ENCODE measurements around the gene MSGN1. TPM values are rescaled to one million over a fixed set of nuclear protein-coding genes. Genes with fewer than 3 reads are reported as not detected.
A peak's percentile ranks its signal among the peaks of the same experiment; 100 is the strongest.

The MSGN1 gene
- total and polyA plus RNA-seq, 2 of the 4 experiments (the other 2 are of a cell fraction) = not detected

DNA sequence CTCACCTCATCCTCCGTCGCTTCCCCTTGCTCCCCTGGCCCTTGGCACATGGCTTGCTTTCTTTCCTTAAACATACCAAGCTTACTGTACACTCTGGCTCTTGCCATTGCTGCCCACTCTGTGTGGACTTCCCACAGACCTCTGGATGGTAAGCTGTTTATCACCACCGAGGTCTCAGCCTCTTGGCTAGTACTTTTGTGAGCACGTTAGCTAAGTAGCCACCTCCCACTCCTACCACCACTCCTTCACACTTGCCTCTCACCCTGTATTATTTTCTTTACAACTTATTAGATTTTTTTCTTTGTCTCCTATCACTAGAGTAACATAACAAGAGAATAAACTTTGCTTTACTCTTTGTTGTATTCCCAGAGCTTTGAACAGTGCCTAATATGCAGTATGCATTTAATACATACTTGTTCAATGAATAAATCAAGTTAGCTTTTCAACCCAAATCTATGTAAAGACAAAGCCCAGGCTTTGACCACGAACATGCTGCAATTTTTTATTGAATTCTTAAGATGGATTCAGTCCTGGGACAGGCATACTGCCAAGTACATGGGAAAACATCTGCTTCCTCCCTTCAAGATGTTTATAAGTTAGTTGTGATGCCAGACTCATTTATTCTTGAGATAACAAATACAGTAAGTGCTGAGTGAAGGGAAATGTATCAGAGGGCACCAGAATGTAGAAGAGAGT, 25.0 kb upstream of the MSGN1 start:
- dilution Hi-C loops (cut with HindIII; ENCODE audit: low sequenced_read_pairs, unreplicated experiment) (no loop called here), in situ Hi-C loops (cut with MboI; ENCODE audit: low sequenced_read_pairs) (no loop called here), intact Hi-C loops (cut with micrococcal nuclease) (no loop called here)
- Histone ChIP-seq H3K4me1 (ENCODE audit: control insufficient read depth, insufficient read depth, low read length) (peaks cover 6% of the 10 kb centered on the region), H3K18ac (ENCODE audit: low read depth, low read length) (no peak overlapping the region), H3K27me3 (ENCODE audit: control insufficient read depth, insufficient read depth, low read length) (0 out of 2 replicates have a peak, but pooled peaks cover 3% of the 10 kb centered on the region), H3K9me1 (ENCODE audit: insufficient read depth, low read length) (peaks cover 7% of the 10 kb centered on the region), H2BK120ac (ENCODE audit: low read depth, low read length) (no peak overlapping the region), H2AFZ (replicated peaks; ENCODE audit: low read length, poor library complexity) (peak overlapping the region; percentile 17), H3K4ac (ENCODE audit: low read depth, low read length) (no peak overlapping the region), H4K91ac (ENCODE audit: insufficient read depth, low read depth, low read length) (no peak overlapping the region), H2AK9ac (replicated peaks; ENCODE audit: low read depth, low read length, poor library complexity) (no peak overlapping the region), H4K8ac (ENCODE audit: low read depth in 2 of 2, low read length in 2 of 2) (no peak overlapping the region), H3K9me3 (ENCODE audit: control insufficient read depth, insufficient read depth, low read length) (no peaks in the 10 kb centered on the region), H3K4me2 (ENCODE audit: low read depth, low read length) (no peak overlapping the region; the same call in 1 of the 2 replicates), H3K79me1 (ENCODE audit: low read depth in 1 of 2, low read length in 2 of 2) (no peaks in the 10 kb centered on the region), H4K5ac (ENCODE audit: low read depth, low read length) (no peak overlapping the region; the same call in 1 of the 2 replicates), H2AK5ac (ENCODE audit: low read depth, low read length) (no peak overlapping the region), H3K4me3 (ENCODE audit: insufficient read depth, low read depth, low read length) (no peak overlapping the region), H2BK20ac (ENCODE audit: low read depth, low read length) (no peak overlapping the region), H2BK15ac (ENCODE audit: low read depth, low read length) (no peak overlapping the region), H3K56ac (ENCODE audit: extremely low read depth, insufficient read depth, low read length) (no peak overlapping the region), H3K27ac (ENCODE audit: insufficient read depth, low read length) (no peak overlapping the region), H3K14ac (replicated peaks; ENCODE audit: low read depth, low read length) (no peak overlapping the region), H4K20me1 (ENCODE audit: insufficient read depth, low read length) (no peaks in the 10 kb centered on the region), H3K23ac (ENCODE audit: low read depth, low read length) (no peak overlapping the region), H2BK5ac (ENCODE audit: low read depth, low read length, poor library complexity, severe bottlenecking) (no peak overlapping the region), H3K9ac (ENCODE audit: low read depth, low read length) (no peak overlapping the region), H3K36me3 (ENCODE audit: control insufficient read depth, insufficient read depth, low read length) (no peaks in the 10 kb centered on the region)
- POLR2A ChIA-PET (ENCODE audit: unreplicated experiment) = no interaction called here
- DNase-seq (peak; percentile 84), ATAC-seq (ENCODE audit: low read depth) (peak; percentile 33)
- CTCF ChIA-PET = interaction anchor here (1.0 kb wide), 1 partner anchor 40 kb away, joined by 3 read pairs; no protein-coding TSS in a partner anchor
- TF ChIP-seq NFE2L2 (IDR thresholded peaks at IDR 0.05; ENCODE audit: low read depth, low read length) (no peak), RFX5 (IDR thresholded peaks at IDR 0.05; ENCODE audit: low read depth, low read length) (no peak), MAFK (IDR thresholded peaks at IDR 0.05; ENCODE audit: low read depth, low read length) (peak; percentile 19; the same call in 1 of the 2 replicates), BHLHE40 (IDR thresholded peaks at IDR 0.05; ENCODE audit: low read depth, low read length) (no peak), RCOR1 (IDR thresholded peaks at IDR 0.05; ENCODE audit: insufficient replicate concordance, low read length) (no peak)
- TF ChIP-seq, protein P1, sequence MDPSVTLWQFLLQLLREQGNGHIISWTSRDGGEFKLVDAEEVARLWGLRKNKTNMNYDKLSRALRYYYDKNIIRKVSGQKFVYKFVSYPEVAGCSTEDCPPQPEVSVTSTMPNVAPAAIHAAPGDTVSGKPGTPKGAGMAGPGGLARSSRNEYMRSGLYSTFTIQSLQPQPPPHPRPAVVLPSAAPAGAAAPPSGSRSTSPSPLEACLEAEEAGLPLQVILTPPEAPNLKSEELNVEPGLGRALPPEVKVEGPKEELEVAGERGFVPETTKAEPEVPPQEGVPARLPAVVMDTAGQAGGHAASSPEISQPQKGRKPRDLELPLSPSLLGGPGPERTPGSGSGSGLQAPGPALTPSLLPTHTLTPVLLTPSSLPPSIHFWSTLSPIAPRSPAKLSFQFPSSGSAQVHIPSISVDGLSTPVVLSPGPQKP (IDR thresholded peaks at IDR 0.05; ENCODE audit: borderline replicate concordance, low read depth, low read length) = no peak
- BruUV-seq (replicated peaks) = no TSS peak
- WGBS, 2 experiments (ENCODE audit: extremely low coverage in 2 of 2, insufficient read length in 1 of 2) = 29% methylated on average over 2 of the region's 5 CpGs; no CpG with 5 or more reads in 1 of the 2 experiments
